ENCODE results near the gene HMGA1.
"Not testable (repeated sequence)": the region's sequence is repeated elsewhere in the genome, so short reads cannot be mapped to it uniquely, and the experiment has no call there.

The HMGA1 gene

GRCh38 chr6:34242252-34243130, 5.8 kb downstream of the HMGA1 start:
- Histone ChIP-seq H3K36me3 (ENCODE audit: control insufficient read depth, insufficient read depth, low read length) (peaks cover 69% of the 10 kb centered on the region), H3K27ac (ENCODE audit: low read depth, low read length) (no peak overlapping the region), H3K9ac (ENCODE audit: low read length) (no peak overlapping the region), H3K9me3 (ENCODE audit: control insufficient read depth, insufficient read depth, low read depth, low read length) (no peaks in the 10 kb centered on the region), H3K27me3 (ENCODE audit: control insufficient read depth, insufficient read depth, low read length) (no peaks in the 10 kb centered on the region), H3K4me3 (ENCODE audit: low read depth, low read length) (no peak overlapping the region), H3K4me1 (ENCODE audit: control insufficient read depth, insufficient read depth, low read length) (peaks cover 49% of the 10 kb centered on the region)

DNA sequence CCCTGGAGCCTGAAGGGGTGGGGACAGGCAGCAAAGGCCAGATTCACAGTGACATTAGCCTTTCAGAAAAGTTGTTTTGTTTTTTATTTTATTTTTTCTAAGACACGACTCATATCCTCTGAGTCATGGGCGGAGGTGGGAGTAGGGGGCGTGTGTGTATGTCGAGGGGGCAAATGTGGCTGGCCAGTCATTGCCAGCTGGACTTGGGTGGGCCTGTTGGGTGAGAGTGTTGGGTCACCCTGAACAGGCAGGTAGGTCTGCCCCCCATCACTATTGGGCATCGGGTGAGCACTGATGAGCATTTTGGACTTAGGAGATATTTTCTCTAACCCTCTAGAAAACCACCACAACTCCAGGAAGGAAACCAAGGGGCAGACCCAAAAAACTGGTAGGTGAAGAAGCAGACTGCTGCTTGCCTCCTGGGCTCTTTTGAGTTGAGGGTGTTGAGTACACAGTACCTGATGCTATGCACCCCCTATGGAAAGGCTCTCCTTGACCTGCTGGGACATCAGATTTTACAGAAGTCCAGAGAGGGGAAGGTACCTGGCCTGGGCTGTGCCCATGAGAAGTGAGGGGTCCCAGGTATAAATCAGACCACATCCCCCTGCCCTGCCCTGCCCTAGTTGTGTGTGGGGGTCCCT, 6.6 kb downstream of the HMGA1 start:
- Histone ChIP-seq H3K27ac (ENCODE audit: low read depth, low read length) (peak overlapping the region; percentile 54; the same call in 1 of the 2 replicates), H3K4me3 (ENCODE audit: low read depth, low read length) (no peak overlapping the region), H3K27me3 (ENCODE audit: control insufficient read depth, insufficient read depth, low read length) (no peaks in the 10 kb centered on the region), H3K4me1 (ENCODE audit: control insufficient read depth, insufficient read depth, low read length) (peaks cover 52% of the 10 kb centered on the region), H3K9me3 (ENCODE audit: control insufficient read depth, insufficient read depth, low read depth, low read length) (no peaks in the 10 kb centered on the region), H3K36me3 (ENCODE audit: control insufficient read depth, insufficient read depth, low read length) (peaks cover 68% of the 10 kb centered on the region), H3K9ac (ENCODE audit: low read length) (peak overlapping the region; percentile 32)

GRCh38 chr6:34243901-34244884, 7.5 kb downstream of the HMGA1 start:
- Histone ChIP-seq H3K9ac (ENCODE audit: low read length) (peak overlapping the region; percentile 32), H3K36me3 (ENCODE audit: control insufficient read depth, insufficient read depth, low read length) (peaks cover 59% of the 10 kb centered on the region), H3K4me1 (ENCODE audit: control insufficient read depth, insufficient read depth, low read length) (peaks cover 48% of the 10 kb centered on the region), H3K27me3 (ENCODE audit: control insufficient read depth, insufficient read depth, low read length) (no peaks in the 10 kb centered on the region), H3K9me3 (ENCODE audit: control insufficient read depth, insufficient read depth, low read depth, low read length) (no peaks in the 10 kb centered on the region), H3K4me3 (ENCODE audit: low read depth, low read length) (no peak overlapping the region), H3K27ac (ENCODE audit: low read depth, low read length) (peak overlapping the region; percentile 54; the same call in 1 of the 2 replicates)

DNA sequence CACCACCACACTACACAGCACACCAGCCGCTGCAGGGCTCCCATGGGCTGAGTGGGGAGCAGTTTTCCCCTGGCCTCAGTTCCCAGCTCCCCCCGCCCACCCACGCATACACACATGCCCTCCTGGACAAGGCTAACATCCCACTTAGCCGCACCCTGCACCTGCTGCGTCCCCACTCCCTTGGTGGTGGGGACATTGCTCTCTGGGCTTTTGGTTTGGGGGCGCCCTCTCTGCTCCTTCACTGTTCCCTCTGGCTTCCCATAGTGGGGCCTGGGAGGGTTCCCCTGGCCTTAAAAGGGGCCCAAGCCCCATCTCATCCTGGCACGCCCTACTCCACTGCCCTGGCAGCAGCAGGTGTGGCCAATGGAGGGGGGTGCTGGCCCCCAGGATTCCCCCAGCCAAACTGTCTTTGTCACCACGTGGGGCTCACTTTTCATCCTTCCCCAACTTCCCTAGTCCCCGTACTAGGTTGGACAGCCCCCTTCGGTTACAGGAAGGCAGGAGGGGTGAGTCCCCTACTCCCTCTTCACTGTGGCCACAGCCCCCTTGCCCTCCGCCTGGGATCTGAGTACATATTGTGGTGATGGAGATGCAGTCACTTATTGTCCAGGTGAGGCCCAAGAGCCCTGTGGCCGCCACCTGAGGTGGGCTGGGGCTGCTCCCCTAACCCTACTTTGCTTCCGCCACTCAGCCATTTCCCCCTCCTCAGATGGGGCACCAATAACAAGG, 8.5 kb downstream of the HMGA1 start:
- H3K4me3 ChIP-seq (ENCODE audit: low read depth, low read length); H3K27me3 ChIP-seq (ENCODE audit: control insufficient read depth, insufficient read depth, low read length); H3K9me3 ChIP-seq (ENCODE audit: control insufficient read depth, insufficient read depth, low read depth, low read length); H3K9ac ChIP-seq (ENCODE audit: low read length); H3K27ac ChIP-seq (ENCODE audit: low read depth, low read length): not testable (repeated sequence)
- peaks cover 49% of the 10 kb centered on the region for H3K36me3 ChIP-seq (ENCODE audit: control insufficient read depth, insufficient read depth, low read length)
- peaks cover 39% of the 10 kb centered on the region for H3K4me1 ChIP-seq (ENCODE audit: control insufficient read depth, insufficient read depth, low read length)

DNA sequence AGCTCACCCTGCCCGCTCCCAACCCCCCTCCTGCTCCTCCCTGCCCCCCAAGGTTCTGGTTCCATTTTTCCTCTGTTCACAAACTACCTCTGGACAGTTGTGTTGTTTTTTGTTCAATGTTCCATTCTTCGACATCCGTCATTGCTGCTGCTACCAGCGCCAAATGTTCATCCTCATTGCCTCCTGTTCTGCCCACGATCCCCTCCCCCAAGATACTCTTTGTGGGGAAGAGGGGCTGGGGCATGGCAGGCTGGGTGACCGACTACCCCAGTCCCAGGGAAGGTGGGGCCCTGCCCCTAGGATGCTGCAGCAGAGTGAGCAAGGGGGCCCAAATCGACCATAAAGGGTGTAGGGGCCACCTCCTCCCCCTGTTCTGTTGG, 9.1 kb downstream of the HMGA1 start:
- not testable (repeated sequence) for H3K4me3 ChIP-seq (ENCODE audit: low read depth, low read length); H3K27me3 ChIP-seq (ENCODE audit: control insufficient read depth, insufficient read depth, low read length); H3K27ac ChIP-seq (ENCODE audit: low read depth, low read length); H3K9ac ChIP-seq (ENCODE audit: low read length); H3K9me3 ChIP-seq (ENCODE audit: control insufficient read depth, insufficient read depth, low read depth, low read length)
- Histone ChIP-seq H3K36me3 (ENCODE audit: control insufficient read depth, insufficient read depth, low read length) (peaks cover 43% of the 10 kb centered on the region), H3K4me1 (ENCODE audit: control insufficient read depth, insufficient read depth, low read length) (peaks cover 36% of the 10 kb centered on the region)

GRCh38 chr6:34246249-34246562, 9.5 kb downstream of the HMGA1 start:
- peaks cover 34% of the 10 kb centered on the region for H3K4me1 ChIP-seq (ENCODE audit: control insufficient read depth, insufficient read depth, low read length)
- H3K27ac ChIP-seq (ENCODE audit: low read depth, low read length) = no peak overlapping the region
- H3K9me3 ChIP-seq (ENCODE audit: control insufficient read depth, insufficient read depth, low read depth, low read length) = no peaks in the 10 kb centered on the region
- no peak overlapping the region for H3K9ac ChIP-seq (ENCODE audit: low read length)
- H3K36me3 ChIP-seq (ENCODE audit: control insufficient read depth, insufficient read depth, low read length) = peaks cover 39% of the 10 kb centered on the region
- H3K4me3 ChIP-seq (ENCODE audit: low read depth, low read length) = no peak overlapping the region
- H3K27me3 ChIP-seq (ENCODE audit: control insufficient read depth, insufficient read depth, low read length) = no peaks in the 10 kb centered on the region

GRCh38 chr6:34246563-34247391, 10.1 kb downstream of the HMGA1 start:
- Histone ChIP-seq H3K9me3 (ENCODE audit: control insufficient read depth, insufficient read depth, low read depth, low read length) (no peaks in the 10 kb centered on the region), H3K36me3 (ENCODE audit: control insufficient read depth, insufficient read depth, low read length) (peaks cover 33% of the 10 kb centered on the region), H3K4me1 (ENCODE audit: control insufficient read depth, insufficient read depth, low read length) (peaks cover 29% of the 10 kb centered on the region), H3K27ac (ENCODE audit: low read depth, low read length) (no peak overlapping the region), H3K9ac (ENCODE audit: low read length) (no peak overlapping the region), H3K27me3 (ENCODE audit: control insufficient read depth, insufficient read depth, low read length) (no peaks in the 10 kb centered on the region), H3K4me3 (ENCODE audit: low read depth, low read length) (no peak overlapping the region)

- peak overlapping the region; percentile 68 for H3K4me3 ChIP-seq (ENCODE audit: low read depth, low read length)
- H3K36me3 ChIP-seq (ENCODE audit: control insufficient read depth, insufficient read depth, low read length) = peaks cover 24% of the 10 kb centered on the region
- no peaks in the 10 kb centered on the region for H3K9me3 ChIP-seq (ENCODE audit: control insufficient read depth, insufficient read depth, low read depth, low read length)
- H3K9ac ChIP-seq (ENCODE audit: low read length) = no peak overlapping the region
- H3K27ac ChIP-seq (ENCODE audit: low read depth, low read length) = no peak overlapping the region
- no peaks in the 10 kb centered on the region for H3K27me3 ChIP-seq (ENCODE audit: control insufficient read depth, insufficient read depth, low read length)
- peaks cover 22% of the 10 kb centered on the region for H3K4me1 ChIP-seq (ENCODE audit: control insufficient read depth, insufficient read depth, low read length)
Measured at GRCh38 chr6:34247481-34248197, 11.0 kb downstream of the HMGA1 start.

DNA sequence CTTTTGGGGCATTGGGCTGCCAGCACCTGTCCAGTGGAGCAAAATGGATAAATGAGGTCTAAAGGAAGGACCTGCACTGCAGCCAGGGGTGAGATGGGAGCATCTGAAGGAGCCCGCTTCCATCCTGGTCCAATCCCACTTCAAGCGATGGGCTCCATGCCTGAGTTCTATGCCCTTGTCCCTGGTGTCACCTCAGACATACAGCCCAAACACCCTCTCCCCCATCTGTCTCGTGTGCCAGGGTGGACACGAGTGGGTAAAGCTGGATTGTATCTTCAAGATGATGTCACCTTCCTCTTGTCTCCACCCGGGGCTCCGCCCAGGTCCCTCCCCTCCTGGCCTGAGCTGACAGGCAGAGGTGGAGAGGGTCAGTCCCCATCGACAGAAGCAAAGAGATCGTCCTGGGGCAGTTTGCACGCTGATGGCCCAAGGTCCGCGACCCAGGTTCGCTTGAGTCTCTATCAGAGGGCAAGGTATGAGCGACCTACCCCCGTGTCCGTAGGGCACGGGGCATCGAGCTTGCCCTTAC, 11.6 kb downstream of the HMGA1 start:
- no peaks in the 10 kb centered on the region for H3K9me3 ChIP-seq (ENCODE audit: control insufficient read depth, insufficient read depth, low read depth, low read length)
- H3K4me1 ChIP-seq (ENCODE audit: control insufficient read depth, insufficient read depth, low read length) = peaks cover 16% of the 10 kb centered on the region
- peaks cover 18% of the 10 kb centered on the region for H3K36me3 ChIP-seq (ENCODE audit: control insufficient read depth, insufficient read depth, low read length)
- H3K27me3 ChIP-seq (ENCODE audit: control insufficient read depth, insufficient read depth, low read length) = no peaks in the 10 kb centered on the region
- no peak overlapping the region; the same call in 1 of the 2 replicates for H3K27ac ChIP-seq (ENCODE audit: low read depth, low read length)
- H3K9ac ChIP-seq (ENCODE audit: low read length) = peak overlapping the region; percentile 76
- peak overlapping the region; percentile 68 for H3K4me3 ChIP-seq (ENCODE audit: low read depth, low read length)

Data from HUES6 (cell line).